ENCODE data around the gene ZNF766. TPM values are rescaled to one million over a fixed set of nuclear protein-coding genes. Genes with fewer than 3 reads are reported as not detected.
"Not testable (repeated sequence)": the region's sequence is repeated elsewhere in the genome, so short reads cannot be mapped to it uniquely, and the experiment has no call there.

ZNF766 gene
- total RNA-seq, 2 donors from 2014 or later, result 31.2 to 41.6 TPM

DNA sequence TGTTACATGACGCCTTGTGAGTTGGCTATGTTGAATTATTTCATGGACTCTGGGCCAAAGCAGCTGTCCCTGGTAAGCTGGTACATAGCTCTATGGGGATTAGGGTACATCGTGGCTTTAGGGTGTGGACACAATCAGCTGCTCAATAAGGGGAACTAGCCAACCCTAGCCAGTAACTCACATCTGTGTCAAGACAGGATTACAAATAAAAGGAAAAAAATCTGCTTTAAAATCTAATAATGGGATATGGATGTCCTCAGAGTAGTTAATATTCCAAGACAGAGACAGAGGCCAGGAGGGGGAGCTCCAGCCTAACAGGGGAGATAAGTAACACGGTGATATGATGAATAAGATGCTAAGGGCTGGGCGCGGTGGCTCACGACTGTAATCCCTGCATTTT is 21.1 kb upstream of the ZNF766 start:
- DNase-seq, result peak; percentile 78
- Mint-ChIP-seq H3K27me3 (ENCODE audit: insufficient read depth) (peaks cover 7% of the 10 kb centered on the region), H3K4me3 (no peak overlapping the region), H3K27ac (no peak overlapping the region), H3K9me3 (peaks cover 8% of the 10 kb centered on the region), H3K36me3 (ENCODE audit: low read depth) (no peaks in the 10 kb centered on the region), H3K4me1 (no peaks in the 10 kb centered on the region)
- no peaks in the 10 kb centered on the region for H3K36me3 ChIP-seq (ENCODE audit: control insufficient read depth, insufficient read depth, low read length)
- WGBS, 2 experiments (ENCODE audit: insufficient coverage in 1 of 2, insufficient read length in 1 of 2), result 42 to 48% methylated on average over 6 of the region's 6 CpGs
- no peak overlapping the region for H3K4me3 ChIP-seq (ENCODE audit: low read length)
- TF ChIP-seq, protein P1, sequence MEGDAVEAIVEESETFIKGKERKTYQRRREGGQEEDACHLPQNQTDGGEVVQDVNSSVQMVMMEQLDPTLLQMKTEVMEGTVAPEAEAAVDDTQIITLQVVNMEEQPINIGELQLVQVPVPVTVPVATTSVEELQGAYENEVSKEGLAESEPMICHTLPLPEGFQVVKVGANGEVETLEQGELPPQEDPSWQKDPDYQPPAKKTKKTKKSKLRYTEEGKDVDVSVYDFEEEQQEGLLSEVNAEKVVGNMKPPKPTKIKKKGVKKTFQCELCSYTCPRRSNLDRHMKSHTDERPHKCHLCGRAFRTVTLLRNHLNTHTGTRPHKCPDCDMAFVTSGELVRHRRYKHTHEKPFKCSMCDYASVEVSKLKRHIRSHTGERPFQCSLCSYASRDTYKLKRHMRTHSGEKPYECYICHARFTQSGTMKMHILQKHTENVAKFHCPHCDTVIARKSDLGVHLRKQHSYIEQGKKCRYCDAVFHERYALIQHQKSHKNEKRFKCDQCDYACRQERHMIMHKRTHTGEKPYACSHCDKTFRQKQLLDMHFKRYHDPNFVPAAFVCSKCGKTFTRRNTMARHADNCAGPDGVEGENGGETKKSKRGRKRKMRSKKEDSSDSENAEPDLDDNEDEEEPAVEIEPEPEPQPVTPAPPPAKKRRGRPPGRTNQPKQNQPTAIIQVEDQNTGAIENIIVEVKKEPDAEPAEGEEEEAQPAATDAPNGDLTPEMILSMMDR (conservative IDR thresholded peaks at IDR 0.05), result peak; percentile 78
- no peaks in the 10 kb centered on the region for H3K27me3 ChIP-seq (ENCODE audit: control insufficient read depth, insufficient read depth, low read length, poor library complexity, severe bottlenecking)
- no peaks in the 10 kb centered on the region for H3K4me1 ChIP-seq (ENCODE audit: control insufficient read depth, insufficient read depth, low read length)
- no peaks in the 10 kb centered on the region for H3K9me3 ChIP-seq (ENCODE audit: control insufficient read depth, low read length)
- no peak overlapping the region for H3K27ac ChIP-seq (ENCODE audit: low read depth, low read length)
- no peak overlapping the region for H3K9ac ChIP-seq (ENCODE audit: extremely low read depth, low read length, poor library complexity, severe bottlenecking)

GRCh38 chr19:52258426-52258825 is 11.0 kb upstream of the ZNF766 start:
- Mint-ChIP-seq H3K27ac (no peak overlapping the region), H3K36me3 (ENCODE audit: low read depth) (no peaks in the 10 kb centered on the region), H3K27me3 (ENCODE audit: insufficient read depth) (peaks cover 13% of the 10 kb centered on the region), H3K4me1 (no peaks in the 10 kb centered on the region), H3K4me3 (no peak overlapping the region), H3K9me3 (peaks cover 23% of the 10 kb centered on the region)
- Histone ChIP-seq H3K9me3 (ENCODE audit: control insufficient read depth, low read length) (peaks cover 3% of the 10 kb centered on the region), H3K36me3 (ENCODE audit: control insufficient read depth, insufficient read depth, low read length) (no peaks in the 10 kb centered on the region), H3K27me3 (ENCODE audit: control insufficient read depth, insufficient read depth, low read length, poor library complexity, severe bottlenecking) (peaks cover 8% of the 10 kb centered on the region), H3K4me3 (ENCODE audit: low read length) (no peak overlapping the region), H3K4me1 (ENCODE audit: control insufficient read depth, insufficient read depth, low read length) (no peaks in the 10 kb centered on the region), H3K9ac (ENCODE audit: extremely low read depth, low read length, poor library complexity, severe bottlenecking) (no peak overlapping the region), H3K27ac (ENCODE audit: low read depth, low read length) (no peak overlapping the region)
- TF ChIP-seq, protein P1 (conservative IDR thresholded peaks at IDR 0.05), result no peak
- 90 to 98% methylated on average over 5 of the region's 5 CpGs for WGBS, 2 experiments (ENCODE audit: insufficient coverage in 1 of 2, insufficient read length in 1 of 2)
- no peak for DNase-seq

DNA sequence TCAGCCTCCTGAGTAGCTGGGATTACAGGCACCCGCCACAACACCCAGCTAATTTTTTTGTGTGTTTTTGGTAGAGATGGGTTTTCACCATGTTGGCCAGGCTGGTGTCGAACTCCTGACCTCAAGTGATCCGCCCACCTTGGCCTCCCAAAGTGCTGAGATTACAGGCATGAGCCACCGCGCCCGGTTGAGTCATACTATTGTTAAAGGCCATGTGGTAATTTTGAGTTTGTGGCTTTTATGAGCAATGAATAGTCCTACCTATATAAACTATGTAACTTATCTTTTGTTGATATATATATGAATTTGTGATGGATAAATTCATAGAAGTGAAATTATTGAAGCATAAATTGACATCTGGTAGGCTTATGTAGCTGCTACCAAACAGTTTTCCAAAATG is 3.8 kb upstream of the ZNF766 start:
- H3K4me3 ChIP-seq (ENCODE audit: low read length); H3K4me1 ChIP-seq (ENCODE audit: control insufficient read depth, insufficient read depth, low read length); H3K9me3 ChIP-seq (ENCODE audit: control insufficient read depth, low read length); H3K27me3 ChIP-seq (ENCODE audit: control insufficient read depth, insufficient read depth, low read length, poor library complexity, severe bottlenecking); H3K9ac ChIP-seq (ENCODE audit: extremely low read depth, low read length, poor library complexity, severe bottlenecking); H3K27ac Mint-ChIP-seq; DNase-seq; H3K36me3 ChIP-seq (ENCODE audit: control insufficient read depth, insufficient read depth, low read length); H3K4me3 Mint-ChIP-seq; H3K4me1 Mint-ChIP-seq; H3K27ac ChIP-seq (ENCODE audit: low read depth, low read length); H3K9me3 Mint-ChIP-seq; H3K27me3 Mint-ChIP-seq (ENCODE audit: insufficient read depth); H3K36me3 Mint-ChIP-seq (ENCODE audit: low read depth): not testable (repeated sequence)
- WGBS, 2 experiments (ENCODE audit: insufficient coverage in 1 of 2, insufficient read length in 1 of 2), result 89 to 98% methylated on average over 3 to 6 of the region's 6 CpGs

GRCh38 chr19:52270266-52270885 is 989 bp downstream of the ZNF766 start:
- TF ChIP-seq, protein P1 (conservative IDR thresholded peaks at IDR 0.05), result no peak
- H3K9me3 ChIP-seq (ENCODE audit: control insufficient read depth, low read length), result peaks cover 25% of the 10 kb centered on the region
- peak overlapping the region; percentile 97 for H3K27ac Mint-ChIP-seq
- H3K27me3 ChIP-seq (ENCODE audit: control insufficient read depth, insufficient read depth, low read length, poor library complexity, severe bottlenecking), result no peaks in the 10 kb centered on the region
- H3K9ac ChIP-seq (ENCODE audit: extremely low read depth, low read length, poor library complexity, severe bottlenecking), result peak overlapping the region; percentile 100
- H3K4me3 Mint-ChIP-seq, result peak overlapping the region; percentile 83
- DNase-seq, result peak; percentile 53
- no peaks in the 10 kb centered on the region for H3K27me3 Mint-ChIP-seq (ENCODE audit: insufficient read depth)
- H3K4me1 ChIP-seq (ENCODE audit: control insufficient read depth, insufficient read depth, low read length), result no peaks in the 10 kb centered on the region
- peaks cover 7% of the 10 kb centered on the region for H3K9me3 Mint-ChIP-seq
- peak overlapping the region; percentile 99 for H3K27ac ChIP-seq (ENCODE audit: low read depth, low read length)
- peaks cover 40% of the 10 kb centered on the region for H3K36me3 ChIP-seq (ENCODE audit: control insufficient read depth, insufficient read depth, low read length)
- H3K4me1 Mint-ChIP-seq, result peaks cover 14% of the 10 kb centered on the region
- 23 to 24% methylated on average over 11 of the region's 11 CpGs for WGBS, 2 experiments (ENCODE audit: insufficient coverage in 1 of 2, insufficient read length in 1 of 2)
- peak overlapping the region; percentile 97 for H3K4me3 ChIP-seq (ENCODE audit: low read length)
- peaks cover 39% of the 10 kb centered on the region for H3K36me3 Mint-ChIP-seq (ENCODE audit: low read depth)

Measured in endodermal cell (in vitro differentiated cells).